Astrocyte of the spinal cord (primary cell): Measurements from ENCODE around the gene EIF3B.
"Not testable (repeated sequence)": the region's sequence is repeated elsewhere in the genome, so short reads cannot be mapped to it uniquely, and the experiment has no call there.

Experiments used
- DNase-seq: peaks from one replicate; pipeline ENCODE4 v3.0.0; 2011; ENCODE audit warnings: low read depth, low spot score
- H3K4me3 ChIP-seq: 2 replicates; pipeline ENCODE4 v1.5.1; 2011; ENCODE audit warnings: low read depth, mild to moderate bottlenecking, low read length, moderate library complexity
- CTCF ChIP-seq: IDR thresholded peaks from 2 replicates; pipeline ENCODE4 v1.5.1; 2012; ENCODE audit warnings: low read depth, mild to moderate bottlenecking, low read length, inconsistent platforms
- in situ Hi-C: cut with HindIII; loops from 2 replicates; pipeline ENCODE4 v1.10.0; 2017; ENCODE audit warnings: low sequenced_read_pairs

The EIF3B gene

DNA sequence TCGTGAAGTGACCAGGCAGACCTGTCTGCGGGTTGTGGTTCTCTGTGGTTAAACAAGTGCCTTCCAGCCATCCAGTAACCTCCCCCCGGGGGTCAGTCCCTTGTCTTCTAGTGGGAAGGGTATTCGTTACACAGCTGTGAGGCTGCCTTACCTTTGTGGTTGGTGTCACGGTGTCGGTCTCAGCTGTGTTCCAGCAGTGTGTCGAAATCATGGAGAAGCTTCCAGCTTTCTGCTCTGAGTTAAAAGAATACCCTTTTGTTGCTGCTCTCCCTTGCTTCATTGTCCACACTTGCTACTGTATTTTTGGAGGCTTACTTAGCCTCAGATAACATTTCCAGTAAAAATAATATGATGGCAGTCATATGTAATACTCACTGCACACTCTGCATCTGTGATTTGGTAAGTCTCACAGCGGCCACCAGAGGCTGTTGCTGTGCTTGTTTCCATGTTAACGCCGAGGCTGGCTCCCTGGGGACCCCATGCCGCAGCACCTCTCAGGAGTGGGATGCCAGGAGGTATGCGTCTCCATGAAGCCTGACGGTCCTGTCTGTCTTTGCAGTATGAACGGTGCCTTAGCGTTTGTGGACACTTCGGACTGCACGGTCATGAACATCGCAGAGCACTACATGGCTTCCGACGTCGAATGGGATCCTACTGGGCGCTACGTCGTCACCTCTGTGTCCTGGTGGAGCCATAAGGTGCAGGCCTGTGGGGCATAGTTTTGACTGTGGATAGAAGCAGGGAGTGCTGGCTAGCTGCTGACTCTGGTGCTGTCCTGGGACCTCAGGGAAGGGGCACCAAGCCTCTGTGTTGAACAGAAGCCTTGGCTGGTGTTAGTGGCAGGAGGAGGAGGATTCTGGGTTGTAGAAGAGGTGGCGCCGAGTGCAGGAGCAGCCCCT is 20.5 kb downstream of the EIF3B start:
- no peak for TF ChIP-seq CTCF
- H3K4me3 ChIP-seq = no peak overlapping the region
- no peak for DNase-seq
- in situ Hi-C loops = no loop called here

- H3K4me3 ChIP-seq = no peak overlapping the region
- in situ Hi-C loops = no loop called here
- DNase-seq = no peak
- TF ChIP-seq CTCF = no peak
These were observed 21.9 kb downstream of the EIF3B start for GRCh38 chr7:2376351-2377154.

GRCh38 chr7:2377492-2377891 is 22.9 kb downstream of the EIF3B start:
- in situ Hi-C loops, H3K4me3 ChIP-seq, DNase-seq: not testable (repeated sequence)

DNA sequence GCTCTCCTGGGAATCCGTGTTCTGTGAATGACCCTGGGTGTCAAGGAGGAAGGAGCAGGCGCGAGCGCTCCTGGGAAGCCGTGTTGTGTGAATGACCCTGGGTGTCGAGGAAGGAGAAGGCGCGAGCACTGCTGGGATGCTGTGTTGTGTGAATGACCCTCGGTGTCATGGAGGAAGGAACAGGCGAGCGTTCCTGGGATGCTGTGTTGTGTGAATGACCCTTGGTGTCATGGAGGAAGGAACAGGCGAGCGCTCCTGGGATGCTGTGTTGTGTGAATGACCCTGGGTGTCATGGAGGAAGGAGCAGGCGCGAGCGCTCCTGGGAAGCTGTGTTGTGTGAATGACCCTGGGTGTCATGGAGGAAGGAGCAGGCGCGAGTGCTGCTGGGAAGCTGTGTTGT is 23.5 kb downstream of the EIF3B start:
- in situ Hi-C loops, DNase-seq, H3K4me3 ChIP-seq: not testable (repeated sequence)

- no peak overlapping the region for H3K4me3 ChIP-seq
- in situ Hi-C loops = no loop called here
- no peak for DNase-seq
- no peak for TF ChIP-seq CTCF
These were observed 24.5 kb downstream of the EIF3B start for GRCh38 chr7:2379161-2379560.

GRCh38 chr7:2379821-2380450 is 25.3 kb downstream of the EIF3B start:
- H3K4me3 ChIP-seq = no peak overlapping the region
- no peak for TF ChIP-seq CTCF
- in situ Hi-C loops = no loop called here
- DNase-seq = no peak

DNA sequence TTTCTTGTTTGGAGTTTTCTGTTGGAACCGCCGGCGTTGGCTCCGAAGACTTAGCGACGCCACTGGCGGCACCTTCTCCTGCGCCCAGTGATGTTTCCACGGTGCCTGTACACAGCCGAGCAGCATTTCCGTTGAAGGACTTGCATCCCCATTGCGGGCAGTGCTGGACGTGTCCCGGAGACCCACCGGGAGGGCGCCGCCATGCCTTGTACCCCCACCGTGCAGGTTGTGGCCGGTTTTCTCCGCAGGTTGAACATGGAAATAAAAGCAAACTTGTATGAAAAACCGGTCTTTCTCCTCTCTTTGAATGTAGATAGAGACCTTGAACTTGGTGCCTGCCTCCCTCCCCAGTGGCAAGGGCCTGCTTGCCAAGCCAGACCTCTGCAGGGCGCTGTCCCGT is 25.8 kb downstream of the EIF3B start:
- DNase-seq = no peak
- no peak overlapping the region for H3K4me3 ChIP-seq
- no peak for TF ChIP-seq CTCF
- in situ Hi-C loops = no loop called here
